PC-3 (cell line): ENCODE measurements around the gene UMPS. TPM values are rescaled to one million over a fixed set of nuclear protein-coding genes. Genes with fewer than 3 reads are reported as not detected.

Source experiments
- ATAC-seq: fragments of 200-7000 bp; cut with Tn5 transposase; 2 replicates; pipeline ENCODE4 v1.9.1; 2020; ENCODE audit warnings: mild to moderate bottlenecking, moderate library complexity
- BruUV-seq: library from RNA; stranded (reverse); fragments of 400-500 nt; replicated peaks from 2 replicates; lab custom pipeline; 2021; lab: Mats Ljungman, UMichigan
- CTCF ChIA-PET: fragments of 300-600 bp; sonication (Branson Sonifier 250); formaldehyde crosslinking; loops from one replicate; lab custom pipeline; 2022; ENCODE audit warnings: antibody characterized with exemption; lab: Charles Lee
- POLR2A ChIA-PET: fragments of 300-600 bp; sonication (Branson Sonifier 250); formaldehyde crosslinking; loops from one replicate; lab custom pipeline; 2022; ENCODE audit warnings: antibody characterized with exemption; ENCODE audit not compliant: unreplicated experiment; lab: Charles Lee
- DNase-seq: peaks from one replicate; pipeline ENCODE4 v3.0.0-alpha.2; 2015
- H2AFZ ChIP-seq: fragments of 300-600 bp; sonication (generic); 2 replicates; pipeline ENCODE4 v1.6.0; 2016; ENCODE audit warnings: antibody characterized with exemption, low read length
- H3F3A ChIP-seq: fragments of 300-600 bp; sonication (generic); one replicate; pipeline ENCODE4 v1.6.0; 2017; ENCODE audit warnings: antibody characterized with exemption, low read length, control low read depth, mild to moderate bottlenecking; ENCODE audit not compliant: unreplicated experiment
- H3K27ac ChIP-seq: fragments of 300-600 bp; sonication (generic); 2 replicates; pipeline ENCODE4 v1.5.1; 2016; ENCODE audit warnings: mild to moderate bottlenecking, low read length
- H3K27me3 ChIP-seq: fragments of 300-600 bp; sonication (generic); 2 replicates; pipeline ENCODE4 v1.6.1; 2016; ENCODE audit warnings: low read length, mixed read lengths
- H3K36me3 ChIP-seq: fragments of 300-600 bp; sonication (generic); 2 replicates; pipeline ENCODE4 v1.6.1; 2016; ENCODE audit warnings: low read depth, mixed run types, low read length, mixed read lengths
- H3K4me1 ChIP-seq: fragments of 300-600 bp; sonication (generic); 2 replicates; pipeline ENCODE4 v1.5.1; 2016; ENCODE audit warnings: low read length; ENCODE audit not compliant: insufficient read depth
- H3K4me2 ChIP-seq: fragments of 300-600 bp; sonication (generic); 2 replicates; pipeline ENCODE4 v1.6.0; 2016; ENCODE audit warnings: low read length
- H3K4me3 ChIP-seq: fragments of 300-600 bp; sonication (generic); 2 replicates; pipeline ENCODE4 v1.5.1; 2016; ENCODE audit warnings: mild to moderate bottlenecking, low read length, mixed read lengths
- H3K79me2 ChIP-seq: fragments of 300-600 bp; sonication (generic); 2 replicates; pipeline ENCODE4 v1.6.1; 2017; ENCODE audit warnings: low read length, mixed read lengths
- H3K9ac ChIP-seq: fragments of 300-600 bp; sonication (generic); 2 replicates; pipeline ENCODE4 v1.6.0; 2016; ENCODE audit warnings: mild to moderate bottlenecking, low read length
- H3K9me2 ChIP-seq: fragments of 300-600 bp; sonication (generic); replicated peaks from 2 replicates; pipeline ENCODE4 v1.6.1; 2016; ENCODE audit warnings: mixed run types, low read length, mixed read lengths
- H3K9me3 ChIP-seq: fragments of 300-600 bp; sonication (generic); 2 replicates; pipeline ENCODE4 v1.6.1; 2016; ENCODE audit warnings: low read length, mixed read lengths
- H4K20me1 ChIP-seq: fragments of 300-600 bp; sonication (generic); 2 replicates; pipeline ENCODE4 v1.6.1; 2016; ENCODE audit warnings: low read length, mixed read lengths
- EZH2 ChIP-seq: fragments of 300-600 bp; sonication (generic); IDR thresholded peaks from one replicate; pipeline ENCODE4 v1.6.1; 2017; ENCODE audit warnings: antibody characterized with exemption, mild to moderate bottlenecking, low read length; ENCODE audit not compliant: unreplicated experiment
- EZH2phosphoT487 ChIP-seq: fragments of 300-600 bp; sonication (generic); IDR thresholded peaks from 2 replicates; pipeline ENCODE4 v1.6.1; 2018; ENCODE audit warnings: mild to moderate bottlenecking, antibody characterized with exemption, low read length, borderline replicate concordance
- intact Hi-C: fragments of 100-400 bp; cut with micrococcal nuclease; formaldehyde crosslinking; loops from 2 replicates; pipeline ENCODE4 v1.9.0; 2023
- total RNA-seq: library from RNA; depleted of rRNA; stranded (reverse); fragments of >200 nt; gene quantifications from 2 replicates; pipeline ENCODE4 v1.2.3, GENCODE V29; 2014
- TF ChIP-seq, protein P1 (sequence below): fragments of 300-600 bp; sonication (generic); conservative IDR thresholded peaks from 2 replicates; pipeline ENCODE4 v1.5.1; 2017; ENCODE audit warnings: antibody characterized with exemption, low read depth, mild to moderate bottlenecking, low read length

UMPS gene
- total RNA-seq, 1 experiment from 2014 or later: 38.4 TPM

GRCh38 chr3:124758851-124759635 lies 28.8 kb downstream of the UMPS start:
- ATAC-seq (no peak), DNase-seq (no peak)
- no peaks in the 10 kb centered on the region for H3K9me3 ChIP-seq
- TF ChIP-seq, protein P1, sequence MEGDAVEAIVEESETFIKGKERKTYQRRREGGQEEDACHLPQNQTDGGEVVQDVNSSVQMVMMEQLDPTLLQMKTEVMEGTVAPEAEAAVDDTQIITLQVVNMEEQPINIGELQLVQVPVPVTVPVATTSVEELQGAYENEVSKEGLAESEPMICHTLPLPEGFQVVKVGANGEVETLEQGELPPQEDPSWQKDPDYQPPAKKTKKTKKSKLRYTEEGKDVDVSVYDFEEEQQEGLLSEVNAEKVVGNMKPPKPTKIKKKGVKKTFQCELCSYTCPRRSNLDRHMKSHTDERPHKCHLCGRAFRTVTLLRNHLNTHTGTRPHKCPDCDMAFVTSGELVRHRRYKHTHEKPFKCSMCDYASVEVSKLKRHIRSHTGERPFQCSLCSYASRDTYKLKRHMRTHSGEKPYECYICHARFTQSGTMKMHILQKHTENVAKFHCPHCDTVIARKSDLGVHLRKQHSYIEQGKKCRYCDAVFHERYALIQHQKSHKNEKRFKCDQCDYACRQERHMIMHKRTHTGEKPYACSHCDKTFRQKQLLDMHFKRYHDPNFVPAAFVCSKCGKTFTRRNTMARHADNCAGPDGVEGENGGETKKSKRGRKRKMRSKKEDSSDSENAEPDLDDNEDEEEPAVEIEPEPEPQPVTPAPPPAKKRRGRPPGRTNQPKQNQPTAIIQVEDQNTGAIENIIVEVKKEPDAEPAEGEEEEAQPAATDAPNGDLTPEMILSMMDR: no peak
- TF ChIP-seq EZH2phosphoT487 (no peak), EZH2 (no peak)
- H3K4me1 ChIP-seq: no peaks in the 10 kb centered on the region
- H3K9ac ChIP-seq: no peak overlapping the region
- H3K4me2 ChIP-seq: no peak overlapping the region
- no peaks in the 10 kb centered on the region for H3K79me2 ChIP-seq
- H4K20me1 ChIP-seq: no peaks in the 10 kb centered on the region
- no peak overlapping the region for H2AFZ ChIP-seq
- H3K4me3 ChIP-seq: no peak overlapping the region
- ChIA-PET POLR2A (no interaction called here), CTCF (no interaction called here)
- H3K36me3 ChIP-seq: no peaks in the 10 kb centered on the region
- no peaks in the 10 kb centered on the region for H3F3A ChIP-seq
- TSS peak; percentile 18 for BruUV-seq
- H3K27ac ChIP-seq: no peak overlapping the region
- intact Hi-C loops: no loop called here
- no peaks in the 10 kb centered on the region for H3K27me3 ChIP-seq
- H3K9me2 ChIP-seq: no peaks in the 10 kb centered on the region

- TF ChIP-seq EZH2 (no peak), EZH2phosphoT487 (no peak)
- TF ChIP-seq, protein P1: no peak
- H3K4me3 ChIP-seq: no peak overlapping the region
- ChIA-PET POLR2A (no interaction called here), CTCF (no interaction called here)
- no peaks in the 10 kb centered on the region for H3K9me2 ChIP-seq
- DNase-seq: no peak
- no peak overlapping the region for H3K27ac ChIP-seq
- H2AFZ ChIP-seq: no peak overlapping the region
- no peak overlapping the region for H3K4me2 ChIP-seq
- no peaks in the 10 kb centered on the region for H3K27me3 ChIP-seq
- no peak for ATAC-seq
- no peak overlapping the region for H3K9ac ChIP-seq
- H3K9me3 ChIP-seq: no peaks in the 10 kb centered on the region
- no TSS peak for BruUV-seq
- intact Hi-C loops: no loop called here
- no peaks in the 10 kb centered on the region for H3K36me3 ChIP-seq
- no peaks in the 10 kb centered on the region for H4K20me1 ChIP-seq
- no peaks in the 10 kb centered on the region for H3K4me1 ChIP-seq
- H3F3A ChIP-seq: no peaks in the 10 kb centered on the region
- H3K79me2 ChIP-seq: no peaks in the 10 kb centered on the region
These were observed 29.6 kb downstream of the UMPS start for GRCh38 chr3:124759666-124760401.
